ENCODE measurements around the gene IFT172.

DNA sequence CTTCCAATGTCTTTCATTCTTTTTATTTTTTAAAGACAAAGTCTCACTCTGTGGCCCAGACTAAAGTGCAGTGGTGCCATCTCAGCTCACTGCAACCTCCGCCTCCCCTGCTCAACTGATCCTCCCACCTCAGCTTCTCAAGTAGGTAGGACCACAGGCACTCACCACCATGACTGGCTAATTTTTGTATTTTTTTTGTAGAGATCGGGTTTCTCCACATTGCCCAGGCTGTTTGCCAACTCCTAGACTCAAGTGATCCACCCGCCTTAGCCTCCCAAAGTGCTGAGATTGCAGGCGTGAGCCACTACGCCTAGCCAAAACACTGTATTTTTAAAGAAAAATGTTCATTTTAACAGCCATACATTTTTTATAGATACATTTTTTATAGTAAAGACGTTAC, 19.8 kb upstream of the IFT172 start:
- no peak for TF ChIP-seq EZH2 (IDR thresholded peaks at IDR 0.05; ENCODE audit: borderline replicate concordance, insufficient read depth, low read depth, low read length, poor library complexity, severe bottlenecking)
- TF ChIP-seq, protein P1, sequence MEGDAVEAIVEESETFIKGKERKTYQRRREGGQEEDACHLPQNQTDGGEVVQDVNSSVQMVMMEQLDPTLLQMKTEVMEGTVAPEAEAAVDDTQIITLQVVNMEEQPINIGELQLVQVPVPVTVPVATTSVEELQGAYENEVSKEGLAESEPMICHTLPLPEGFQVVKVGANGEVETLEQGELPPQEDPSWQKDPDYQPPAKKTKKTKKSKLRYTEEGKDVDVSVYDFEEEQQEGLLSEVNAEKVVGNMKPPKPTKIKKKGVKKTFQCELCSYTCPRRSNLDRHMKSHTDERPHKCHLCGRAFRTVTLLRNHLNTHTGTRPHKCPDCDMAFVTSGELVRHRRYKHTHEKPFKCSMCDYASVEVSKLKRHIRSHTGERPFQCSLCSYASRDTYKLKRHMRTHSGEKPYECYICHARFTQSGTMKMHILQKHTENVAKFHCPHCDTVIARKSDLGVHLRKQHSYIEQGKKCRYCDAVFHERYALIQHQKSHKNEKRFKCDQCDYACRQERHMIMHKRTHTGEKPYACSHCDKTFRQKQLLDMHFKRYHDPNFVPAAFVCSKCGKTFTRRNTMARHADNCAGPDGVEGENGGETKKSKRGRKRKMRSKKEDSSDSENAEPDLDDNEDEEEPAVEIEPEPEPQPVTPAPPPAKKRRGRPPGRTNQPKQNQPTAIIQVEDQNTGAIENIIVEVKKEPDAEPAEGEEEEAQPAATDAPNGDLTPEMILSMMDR (IDR thresholded peaks at IDR 0.05) = no peak

All from B cell (primary cell).